ENCODE results near the gene GNAT1.

Gene GNAT1

DNA sequence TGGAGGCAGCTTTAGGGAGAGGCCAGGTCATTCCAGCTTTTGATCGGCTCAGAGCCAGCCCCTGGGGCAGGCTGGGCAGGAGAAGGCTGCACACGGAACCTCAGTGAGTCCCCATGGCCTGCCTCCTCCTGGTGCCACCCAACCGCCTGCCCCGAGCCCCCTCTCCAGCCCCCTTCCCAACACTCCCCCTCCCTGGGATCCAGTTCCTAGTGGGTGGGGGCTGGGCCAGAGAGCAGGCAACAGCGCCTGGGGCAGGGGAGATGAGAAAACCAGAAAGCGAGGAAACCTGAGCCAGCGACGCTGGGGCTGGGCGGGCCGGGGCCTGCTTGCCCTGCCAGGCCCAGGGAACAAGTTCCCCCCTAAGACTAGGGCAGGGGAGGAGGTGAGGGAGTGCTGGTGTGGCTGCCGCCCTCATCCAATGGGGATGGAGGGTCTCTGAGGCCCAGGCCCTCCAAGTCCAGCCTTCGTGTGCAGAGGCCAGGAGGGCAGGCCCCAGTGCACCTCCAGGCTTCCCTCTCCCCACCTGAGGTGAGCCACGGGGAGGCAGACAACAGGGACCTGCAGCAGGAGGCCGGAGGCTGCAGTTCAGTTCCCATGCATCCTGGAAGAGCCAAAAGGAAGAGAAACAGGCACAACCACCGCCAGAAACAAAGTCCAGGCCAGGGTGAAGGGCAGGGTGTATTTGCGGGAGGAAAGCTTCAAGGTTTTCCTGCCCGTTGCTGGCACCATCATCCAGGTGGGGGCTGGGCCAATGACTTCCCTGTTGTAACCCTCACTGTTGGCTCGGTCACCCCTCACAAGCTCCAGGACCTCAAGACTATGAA lies 40.3 kb upstream of the GNAT1 start:
- TF ChIP-seq, protein P1, sequence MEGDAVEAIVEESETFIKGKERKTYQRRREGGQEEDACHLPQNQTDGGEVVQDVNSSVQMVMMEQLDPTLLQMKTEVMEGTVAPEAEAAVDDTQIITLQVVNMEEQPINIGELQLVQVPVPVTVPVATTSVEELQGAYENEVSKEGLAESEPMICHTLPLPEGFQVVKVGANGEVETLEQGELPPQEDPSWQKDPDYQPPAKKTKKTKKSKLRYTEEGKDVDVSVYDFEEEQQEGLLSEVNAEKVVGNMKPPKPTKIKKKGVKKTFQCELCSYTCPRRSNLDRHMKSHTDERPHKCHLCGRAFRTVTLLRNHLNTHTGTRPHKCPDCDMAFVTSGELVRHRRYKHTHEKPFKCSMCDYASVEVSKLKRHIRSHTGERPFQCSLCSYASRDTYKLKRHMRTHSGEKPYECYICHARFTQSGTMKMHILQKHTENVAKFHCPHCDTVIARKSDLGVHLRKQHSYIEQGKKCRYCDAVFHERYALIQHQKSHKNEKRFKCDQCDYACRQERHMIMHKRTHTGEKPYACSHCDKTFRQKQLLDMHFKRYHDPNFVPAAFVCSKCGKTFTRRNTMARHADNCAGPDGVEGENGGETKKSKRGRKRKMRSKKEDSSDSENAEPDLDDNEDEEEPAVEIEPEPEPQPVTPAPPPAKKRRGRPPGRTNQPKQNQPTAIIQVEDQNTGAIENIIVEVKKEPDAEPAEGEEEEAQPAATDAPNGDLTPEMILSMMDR (IDR thresholded peaks at IDR 0.05; ENCODE audit: low read length, missing control alignments) = no peak
- no peak overlapping the region for H3K4me3 ChIP-seq (replicated peaks; ENCODE audit: low read depth, low read length)
- DNase-seq (ENCODE audit: low read depth) = no peak

DNA sequence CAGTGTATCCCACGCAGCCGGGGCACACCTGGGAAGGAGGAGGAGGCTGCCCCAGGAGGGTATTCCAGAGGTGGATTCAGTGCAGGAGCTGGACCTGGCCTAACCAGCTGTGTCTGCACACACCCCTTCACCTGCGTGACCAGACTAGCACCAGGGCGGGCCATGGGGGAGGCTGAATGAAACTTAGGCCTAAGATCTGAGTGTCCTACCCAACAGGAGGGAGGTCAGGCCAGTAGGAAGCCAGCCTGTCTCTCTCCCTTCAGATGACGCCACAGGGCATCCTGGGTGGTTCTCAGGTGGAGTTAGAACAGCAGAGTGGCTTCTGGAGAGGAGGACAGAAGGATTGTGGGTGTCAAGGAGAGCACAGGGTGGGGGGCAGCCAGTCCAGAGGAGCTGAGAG lies 39.7 kb upstream of the GNAT1 start:
- H3K4me3 ChIP-seq (replicated peaks; ENCODE audit: low read depth, low read length) = no peak overlapping the region
- no peak for DNase-seq (ENCODE audit: low read depth)
- TF ChIP-seq, protein P1 (IDR thresholded peaks at IDR 0.05; ENCODE audit: low read length, missing control alignments) = no peak

DNA sequence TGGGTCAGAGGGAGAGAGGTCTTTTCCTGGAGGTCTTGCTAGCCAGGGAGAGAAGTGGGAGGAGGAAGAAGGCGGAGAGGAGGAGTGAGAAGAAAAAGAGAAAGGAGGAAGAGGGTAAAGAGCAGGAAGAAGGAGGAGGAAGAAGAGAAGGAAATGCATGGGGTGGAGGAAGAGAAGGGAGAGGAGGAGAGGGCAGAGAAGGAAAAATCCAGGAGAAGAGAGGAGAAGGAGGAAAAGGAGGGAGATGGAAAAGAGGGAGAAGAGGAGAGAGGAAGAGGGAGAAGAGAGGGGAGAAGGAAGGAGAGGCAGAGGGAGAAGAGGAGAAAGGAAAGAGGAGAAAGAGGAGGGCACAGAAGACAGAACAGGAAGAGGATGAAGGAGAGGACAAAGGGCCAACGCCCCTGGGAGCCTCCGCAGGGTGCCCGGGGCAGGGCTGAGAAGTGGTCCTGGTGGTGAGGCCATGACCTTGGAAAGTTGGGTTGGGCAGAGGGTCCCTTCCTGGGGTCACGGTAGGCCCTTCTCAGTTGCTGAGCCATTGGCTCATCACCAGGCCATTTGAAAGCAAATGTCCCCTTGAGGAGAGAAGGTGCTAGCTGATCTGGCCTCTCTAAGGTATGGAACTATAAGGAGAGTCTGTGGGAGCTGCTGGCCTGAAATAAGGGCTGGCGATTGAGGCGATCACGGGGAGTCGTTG lies 37.5 kb upstream of the GNAT1 start:
- TF ChIP-seq, protein P1 (IDR thresholded peaks at IDR 0.05; ENCODE audit: low read length, missing control alignments) = no peak
- DNase-seq (ENCODE audit: low read depth) = no peak
- no peak overlapping the region for H3K4me3 ChIP-seq (replicated peaks; ENCODE audit: low read depth, low read length)

DNA sequence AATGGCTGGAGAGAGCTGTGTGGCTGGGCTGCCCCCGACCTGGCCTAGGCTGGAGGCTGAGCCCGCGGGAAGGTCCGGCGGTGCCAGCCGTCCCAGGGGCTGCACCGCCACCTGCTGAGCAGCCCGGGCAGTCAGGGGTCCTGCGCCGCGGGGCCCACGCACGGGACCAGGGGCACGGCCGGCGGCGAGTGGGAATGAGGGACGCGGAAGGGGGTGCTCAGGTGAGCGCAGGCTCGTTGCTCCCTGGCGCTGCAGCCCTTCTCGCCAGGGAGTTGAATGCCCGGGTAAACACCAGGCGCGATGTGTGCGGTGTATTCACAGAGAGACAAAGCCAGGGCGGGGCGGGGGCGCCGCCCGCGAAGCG lies 37.0 kb upstream of the GNAT1 start:
- TF ChIP-seq, protein P1 (IDR thresholded peaks at IDR 0.05; ENCODE audit: low read length, missing control alignments) = no peak
- H3K4me3 ChIP-seq (replicated peaks; ENCODE audit: low read depth, low read length) = no peak overlapping the region
- no peak for DNase-seq (ENCODE audit: low read depth)

DNA sequence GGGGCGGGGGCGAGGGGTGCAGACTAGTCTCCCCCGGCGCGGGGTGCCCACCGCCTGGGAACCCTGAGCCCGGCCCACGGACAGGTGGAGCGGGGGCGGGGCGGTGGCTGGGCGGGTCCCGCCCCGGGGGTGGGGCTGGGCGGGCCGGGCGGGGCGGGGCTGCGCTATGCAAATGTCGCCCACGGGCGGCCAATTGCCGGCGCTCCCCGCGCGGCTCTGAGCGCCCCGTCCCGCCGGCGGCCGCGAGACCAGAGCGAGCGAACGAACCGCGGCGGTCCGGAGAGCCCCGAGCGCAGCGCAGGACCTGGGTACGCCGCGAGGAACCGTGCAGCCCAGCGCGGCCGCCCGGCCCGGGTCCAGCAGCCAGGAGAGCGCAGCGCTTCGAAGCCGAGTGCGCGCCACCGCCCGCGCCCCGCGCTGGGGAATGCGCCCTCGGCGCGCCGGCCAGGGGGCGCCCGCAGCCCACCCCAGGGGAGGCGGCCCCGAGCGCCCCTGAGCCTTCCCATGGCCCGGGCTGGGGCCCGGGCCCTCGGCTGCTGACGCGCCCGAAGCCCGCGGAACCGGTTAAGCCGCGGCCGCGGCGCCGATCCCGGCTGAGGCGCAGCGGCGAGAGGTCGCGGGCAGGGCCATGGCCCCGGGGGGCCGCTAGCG lies 36.4 kb upstream of the GNAT1 start, which contains the start of gene SEMA3F:
Gene SEMA3F, plus strand, starts transcription at position 485 of the 651 bp plus-strand sequence. CDS start 4,299 bp downstream, outside the sequence.
- TF ChIP-seq, protein P1 (IDR thresholded peaks at IDR 0.05; ENCODE audit: low read length, missing control alignments) = no peak
- peak within 1 kb of the TSS; percentile 64 for H3K4me3 ChIP-seq (replicated peaks; ENCODE audit: low read depth, low read length)
- DNase-seq (ENCODE audit: low read depth) = peak; percentile 68

DNA sequence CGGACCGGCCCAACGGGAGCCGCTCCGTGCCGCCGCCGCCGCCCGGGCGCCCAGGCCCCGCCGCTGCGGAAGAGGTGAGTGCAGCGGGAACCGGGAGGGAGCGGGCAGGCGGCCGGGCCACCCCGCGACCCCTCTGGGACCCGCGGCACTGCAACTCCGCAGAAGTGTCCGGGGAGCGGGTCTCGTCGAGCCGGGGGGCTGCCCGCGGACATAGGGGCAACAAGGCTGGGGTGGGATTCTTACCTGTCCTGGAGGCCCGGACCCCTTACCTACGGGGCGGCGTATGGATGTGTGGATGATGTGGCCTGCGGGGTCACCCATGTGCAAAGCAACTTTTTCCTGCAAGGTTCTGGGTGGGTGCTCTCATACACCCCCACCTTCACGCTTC lies 35.9 kb upstream of the GNAT1 start:
- TF ChIP-seq, protein P1 (IDR thresholded peaks at IDR 0.05; ENCODE audit: low read length, missing control alignments) = no peak
- peak overlapping the region; percentile 64 for H3K4me3 ChIP-seq (replicated peaks; ENCODE audit: low read depth, low read length)
- DNase-seq (ENCODE audit: low read depth) = no peak
